ENCODE data around the gene FTH1.

The FTH1 gene

GRCh38 chr11:61967116-61967923 is at the start of gene FTH1:
FTH1 (minus strand) TSS chr11:61967634; CDS start chr11:61967425, 209 bp downstream.
- Histone ChIP-seq H3K4me3 (ENCODE audit: low read depth, low read length) (peak within 1 kb of the TSS; percentile 97), H3K27ac (peak within 1 kb of the TSS; percentile 99), H3K27me3 (ENCODE audit: control insufficient read depth, insufficient read depth, low read length) (no peaks in the 10 kb centered on the region), H3K79me2 (peaks cover 9% of the 10 kb centered on the region), H3K36me3 (ENCODE audit: control insufficient read depth, insufficient read depth, low read length) (no peaks in the 10 kb centered on the region), H2AFZ (peak within 1 kb of the TSS; percentile 82), H3K9me3 (ENCODE audit: control insufficient read depth, low read length) (no peaks in the 10 kb centered on the region), H3K4me2 (ENCODE audit: low read length) (peak within 1 kb of the TSS; percentile 84), H3K4me1 (peaks cover 17% of the 10 kb centered on the region), H3K9ac (peak within 1 kb of the TSS; percentile 94)
- TF ChIP-seq CTCF (IDR thresholded peaks at IDR 0.05), result no peak

- no peak overlapping the region for H3K27ac ChIP-seq
- H3K9ac ChIP-seq, result no peak overlapping the region
- no peak overlapping the region for H3K4me2 ChIP-seq (ENCODE audit: low read length)
- no peak overlapping the region for H3K4me3 ChIP-seq (ENCODE audit: low read depth, low read length)
- no peaks in the 10 kb centered on the region for H3K36me3 ChIP-seq (ENCODE audit: control insufficient read depth, insufficient read depth, low read length)
- TF ChIP-seq CTCF (IDR thresholded peaks at IDR 0.05), result no peak
- no peaks in the 10 kb centered on the region for H3K9me3 ChIP-seq (ENCODE audit: control insufficient read depth, low read length)
- H2AFZ ChIP-seq, result no peak overlapping the region
- no peaks in the 10 kb centered on the region for H3K79me2 ChIP-seq
- H3K27me3 ChIP-seq (ENCODE audit: control insufficient read depth, insufficient read depth, low read length), result no peaks in the 10 kb centered on the region
- no peaks in the 10 kb centered on the region for H3K4me1 ChIP-seq
Observed at GRCh38 chr11:62015615-62016014, 48.2 kb upstream of the FTH1 start.

DNA sequence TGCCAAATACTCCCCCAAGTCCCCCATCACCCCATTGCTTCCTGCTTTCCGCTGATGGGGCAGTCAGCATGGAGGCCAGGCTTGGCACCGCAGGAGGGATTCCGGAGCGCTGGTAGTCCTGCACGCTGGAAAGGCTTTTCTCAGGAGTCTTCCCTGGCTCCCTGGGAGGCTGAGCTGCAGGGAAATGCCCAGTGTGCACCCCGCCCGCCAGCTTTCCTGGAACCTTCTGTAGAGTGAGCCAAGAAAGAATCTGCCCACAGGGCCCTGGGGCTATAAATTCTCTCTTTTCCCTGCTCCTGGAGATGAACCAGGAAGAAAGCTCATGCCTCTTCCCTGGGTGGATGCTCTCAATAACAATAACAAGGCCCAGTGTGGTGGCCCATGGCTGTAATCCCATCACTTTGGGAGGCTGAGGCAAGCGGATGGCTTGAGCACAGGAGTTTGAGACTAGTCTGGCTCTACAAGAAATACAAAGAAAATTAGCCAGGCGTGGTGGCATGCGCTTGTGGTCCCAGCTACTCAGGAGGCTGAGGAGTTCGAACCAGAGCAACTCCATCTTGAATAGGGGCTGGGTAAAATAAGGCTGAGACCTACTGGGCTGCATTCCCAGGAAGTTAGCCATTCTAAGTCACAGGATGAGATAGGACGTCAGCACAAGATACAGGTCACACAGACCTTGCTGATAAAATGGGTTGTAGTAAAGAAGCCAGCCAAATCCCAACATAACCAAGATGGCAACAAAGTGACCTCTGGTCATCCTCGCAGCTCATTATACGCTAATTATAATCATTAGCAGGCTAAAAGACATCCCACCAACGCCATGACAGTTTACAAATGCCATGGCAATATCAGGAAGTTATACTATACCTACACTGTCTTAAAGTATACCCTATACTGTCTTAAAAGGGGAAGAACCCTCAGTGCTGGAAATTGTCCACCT is 46.4 kb upstream of the FTH1 start:
- no peaks in the 10 kb centered on the region for H3K36me3 ChIP-seq (ENCODE audit: control insufficient read depth, insufficient read depth, low read length)
- no peaks in the 10 kb centered on the region for H3K27me3 ChIP-seq (ENCODE audit: control insufficient read depth, insufficient read depth, low read length)
- H3K4me3 ChIP-seq (ENCODE audit: low read depth, low read length), result no peak overlapping the region
- H3K9ac ChIP-seq, result no peak overlapping the region
- H3K4me1 ChIP-seq, result no peaks in the 10 kb centered on the region
- H3K9me3 ChIP-seq (ENCODE audit: control insufficient read depth, low read length), result no peaks in the 10 kb centered on the region
- no peak overlapping the region for H3K4me2 ChIP-seq (ENCODE audit: low read length)
- no peak overlapping the region for H3K27ac ChIP-seq
- no peak for TF ChIP-seq CTCF (IDR thresholded peaks at IDR 0.05)
- no peaks in the 10 kb centered on the region for H3K79me2 ChIP-seq
- no peak overlapping the region for H2AFZ ChIP-seq

DNA sequence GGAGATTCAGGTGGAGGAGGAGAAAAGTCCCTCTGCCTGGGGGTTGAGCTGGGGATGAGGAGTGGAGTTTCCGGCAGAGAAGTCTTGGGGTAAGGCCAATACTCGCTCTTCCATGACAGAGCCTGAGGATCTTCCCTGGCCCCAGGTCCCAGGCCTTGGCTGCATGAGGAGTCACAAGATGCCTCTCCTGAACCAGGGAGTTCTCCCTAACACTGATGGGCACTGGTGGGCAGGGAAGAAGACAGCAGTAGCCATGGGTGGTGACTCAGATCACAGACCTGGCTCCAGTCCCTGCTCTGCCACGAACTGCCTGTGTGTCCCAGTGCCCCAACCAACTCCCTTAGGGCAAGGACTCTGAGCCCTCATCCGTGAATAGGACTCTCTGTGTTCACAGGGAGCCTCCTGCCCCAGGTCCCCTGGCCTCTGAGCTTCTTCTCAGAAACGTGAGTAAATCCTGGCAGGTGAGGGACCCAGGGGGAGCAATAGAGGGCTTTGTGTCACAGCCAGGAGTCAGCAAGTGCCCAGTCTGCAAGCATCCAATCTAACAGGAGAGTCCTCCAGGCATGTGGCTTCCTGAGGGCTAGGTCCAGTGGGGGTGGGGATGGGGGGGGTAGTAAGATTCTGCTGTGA is 45.5 kb upstream of the FTH1 start:
- no peaks in the 10 kb centered on the region for H3K4me1 ChIP-seq
- no peaks in the 10 kb centered on the region for H3K36me3 ChIP-seq (ENCODE audit: control insufficient read depth, insufficient read depth, low read length)
- H3K79me2 ChIP-seq, result no peaks in the 10 kb centered on the region
- no peak overlapping the region for H2AFZ ChIP-seq
- no peak overlapping the region for H3K4me3 ChIP-seq (ENCODE audit: low read depth, low read length)
- H3K27ac ChIP-seq, result no peak overlapping the region
- no peak for TF ChIP-seq CTCF (IDR thresholded peaks at IDR 0.05)
- no peaks in the 10 kb centered on the region for H3K9me3 ChIP-seq (ENCODE audit: control insufficient read depth, low read length)
- H3K27me3 ChIP-seq (ENCODE audit: control insufficient read depth, insufficient read depth, low read length), result no peaks in the 10 kb centered on the region
- no peak overlapping the region for H3K4me2 ChIP-seq (ENCODE audit: low read length)
- H3K9ac ChIP-seq, result no peak overlapping the region

Measured in parathyroid adenoma (tissue), 2 donors.